ES-I3 (cell line): Measurements from ENCODE around the gene SV2B.
"Not testable (repeated sequence)": the region's sequence is repeated elsewhere in the genome, so short reads cannot be mapped to it uniquely, and the experiment has no call there.

Experiments
- H3K36me3 ChIP-seq: 2 replicates; pipeline ENCODE4 v1.6.1; 2013; ENCODE audit warnings: mild to moderate bottlenecking, low read length, control low read depth, moderate library complexity; ENCODE audit not compliant: insufficient read depth
- H3K4me1 ChIP-seq: 2 replicates; pipeline ENCODE4 v1.6.1; 2013; ENCODE audit warnings: mild to moderate bottlenecking, control low read depth, low read length; ENCODE audit not compliant: insufficient read depth
- H3K9ac ChIP-seq: 2 replicates; pipeline ENCODE4 v1.6.1; 2013; ENCODE audit warnings: low read depth, mild to moderate bottlenecking, low read length, moderate library complexity
- H3K9me3 ChIP-seq: 2 replicates; pipeline ENCODE4 v1.6.1; 2013; ENCODE audit warnings: mild to moderate bottlenecking, low read length, moderate library complexity; ENCODE audit not compliant: control insufficient read depth, insufficient read depth

The SV2B gene

DNA sequence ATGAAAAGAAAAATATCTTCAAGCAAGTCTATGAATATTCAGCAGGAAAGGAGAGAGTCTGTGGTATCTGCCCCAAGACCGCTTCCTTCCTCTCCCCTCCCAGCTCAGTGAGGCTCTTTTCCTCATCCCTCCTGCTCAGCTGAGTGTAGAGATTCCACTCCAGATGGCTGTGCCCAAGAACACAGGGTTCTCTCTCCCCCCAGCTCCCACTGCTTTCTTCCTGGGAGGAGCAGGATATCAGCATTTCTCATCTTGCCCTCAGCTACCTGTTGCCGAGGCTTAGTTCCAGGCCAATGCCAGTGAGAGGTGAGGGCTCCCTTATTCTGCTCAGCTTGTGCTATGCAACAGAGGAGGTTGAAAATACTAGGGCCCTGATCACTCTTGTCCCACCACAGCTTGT is 211.9 kb downstream of the SV2B start:
- Histone ChIP-seq H3K9ac (no peak overlapping the region), H3K36me3 (no peaks in the 10 kb centered on the region), H3K9me3 (no peaks in the 10 kb centered on the region), H3K4me1 (no peaks in the 10 kb centered on the region)

DNA sequence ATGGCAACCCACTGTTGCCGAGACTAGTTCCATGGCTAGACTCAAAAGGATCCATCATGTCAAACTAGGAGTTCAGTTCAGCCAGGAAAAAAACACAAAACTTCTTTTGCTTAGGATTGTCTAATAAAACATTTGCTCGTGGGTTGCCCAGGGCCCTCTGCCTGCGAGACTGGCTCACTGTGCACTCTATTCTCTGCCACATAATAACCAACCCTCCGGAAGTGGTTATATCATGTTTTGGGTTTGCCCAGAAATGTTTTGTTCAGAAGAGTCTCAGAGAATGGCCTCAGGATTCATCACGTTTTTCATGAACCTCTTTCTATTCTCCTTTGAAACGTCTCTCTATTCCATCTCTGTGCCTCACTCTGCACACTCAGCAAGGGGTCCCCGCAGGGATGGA is 216.1 kb downstream of the SV2B start:
- no peaks in the 10 kb centered on the region; the same call in 1 of the 2 replicates for H3K9me3 ChIP-seq
- no peak overlapping the region for H3K9ac ChIP-seq
- no peaks in the 10 kb centered on the region for H3K4me1 ChIP-seq
- no peaks in the 10 kb centered on the region for H3K36me3 ChIP-seq

DNA sequence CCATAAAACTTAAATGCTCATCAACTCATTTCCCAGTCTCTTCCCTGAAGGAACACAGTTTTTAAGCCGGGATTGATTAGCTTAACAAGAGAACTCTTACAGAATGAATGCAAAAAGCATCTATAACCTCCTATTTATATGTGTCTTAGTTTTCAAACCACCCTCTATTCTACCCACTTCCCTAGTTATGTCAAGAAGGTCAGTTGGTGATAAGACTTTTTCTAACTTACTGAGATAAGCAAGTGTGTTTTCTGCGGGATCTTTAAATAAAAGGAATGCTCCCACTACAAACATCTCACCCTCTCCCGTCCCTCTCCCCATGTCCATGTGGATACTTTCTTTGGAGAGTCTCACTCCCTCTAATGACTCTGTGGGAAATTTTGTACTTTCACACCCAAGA is 218.5 kb downstream of the SV2B start:
- Histone ChIP-seq H3K9me3 (no peaks in the 10 kb centered on the region; the same call in 1 of the 2 replicates), H3K36me3 (no peaks in the 10 kb centered on the region), H3K9ac (no peak overlapping the region), H3K4me1 (no peaks in the 10 kb centered on the region)

DNA sequence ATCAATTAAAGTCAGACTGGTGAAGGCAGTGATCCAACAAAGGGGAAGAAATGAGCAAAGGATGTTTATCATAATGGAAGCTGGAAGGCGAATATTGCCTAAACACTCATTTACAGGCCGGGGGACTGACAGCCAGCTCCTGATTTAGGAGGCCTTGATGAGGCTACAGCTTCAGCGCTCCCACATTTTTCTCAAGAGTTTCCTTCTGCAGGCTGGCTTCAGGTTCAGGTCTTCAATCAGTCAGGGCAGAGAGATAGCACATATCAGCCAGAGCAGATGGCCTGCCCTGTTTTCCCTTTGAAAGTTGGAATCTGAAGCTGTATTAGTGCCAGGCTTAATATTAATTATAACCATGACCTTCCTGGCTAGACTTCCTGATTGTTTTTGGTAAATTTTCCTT is 218.9 kb downstream of the SV2B start:
- no peaks in the 10 kb centered on the region for H3K36me3 ChIP-seq
- H3K9ac ChIP-seq: no peak overlapping the region
- H3K4me1 ChIP-seq: no peaks in the 10 kb centered on the region
- no peaks in the 10 kb centered on the region; the same call in 1 of the 2 replicates for H3K9me3 ChIP-seq

DNA sequence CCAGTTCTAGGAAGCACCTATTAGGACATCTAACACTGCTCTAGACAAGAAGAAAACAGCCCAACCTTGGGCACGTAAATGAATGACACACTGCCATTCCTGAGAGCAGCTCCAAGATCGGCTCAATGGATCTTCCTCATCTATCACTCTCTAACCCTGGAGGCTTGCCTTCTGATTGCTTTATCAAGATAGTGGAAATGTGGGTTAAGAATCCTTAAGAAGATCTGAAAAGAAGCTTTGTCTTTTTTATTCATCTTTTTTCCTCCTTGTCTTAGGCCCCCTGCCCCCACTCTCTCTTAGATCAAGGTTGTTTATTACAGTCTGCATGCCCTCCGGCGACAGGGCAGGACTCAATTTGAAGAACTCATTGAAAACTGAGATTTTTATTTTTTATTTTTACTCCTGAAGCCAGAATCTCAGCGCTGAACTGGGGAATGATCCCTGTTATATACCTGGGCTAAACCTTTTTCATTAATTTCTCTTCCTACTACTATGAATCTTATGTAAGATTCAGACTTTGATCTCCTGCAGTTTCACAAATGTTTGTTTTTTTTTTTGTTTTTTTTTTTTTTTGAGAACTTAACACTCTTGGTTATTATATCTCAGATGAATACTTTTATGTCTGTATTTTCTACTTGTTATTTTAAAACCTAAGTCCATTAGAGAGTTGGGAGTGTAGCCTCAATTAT is 219.5 kb downstream of the SV2B start:
- Histone ChIP-seq H3K9ac (no peak overlapping the region), H3K36me3 (no peaks in the 10 kb centered on the region), H3K9me3 (no peaks in the 10 kb centered on the region; the same call in 1 of the 2 replicates), H3K4me1 (no peaks in the 10 kb centered on the region)

GRCh38 chr15:91320101-91320500 is 220.0 kb downstream of the SV2B start:
- H3K4me1 ChIP-seq: no peaks in the 10 kb centered on the region
- H3K9me3 ChIP-seq: no peaks in the 10 kb centered on the region; the same call in 1 of the 2 replicates
- no peak overlapping the region for H3K9ac ChIP-seq
- H3K36me3 ChIP-seq: no peaks in the 10 kb centered on the region

DNA sequence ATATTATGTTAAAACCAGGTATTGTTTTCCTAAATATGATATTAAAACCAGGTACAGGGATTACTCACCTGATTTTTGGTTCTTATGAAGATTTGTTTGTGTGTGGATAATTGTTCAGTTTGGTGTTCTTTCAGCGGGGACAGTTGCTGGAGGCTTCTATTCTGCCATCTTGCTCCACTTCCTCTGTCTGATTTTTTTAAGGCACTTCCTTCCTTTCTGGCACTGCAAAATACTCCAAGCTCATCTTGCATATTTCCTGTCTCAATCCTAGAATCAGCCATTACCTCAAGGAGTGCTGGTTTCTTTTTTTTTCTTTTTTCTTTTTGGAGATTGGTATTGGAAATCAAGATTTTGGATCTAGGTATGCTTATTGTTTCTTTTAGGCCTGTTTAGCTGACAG is 229.9 kb downstream of the SV2B start:
- no peaks in the 10 kb centered on the region for H3K4me1 ChIP-seq
- no peaks in the 10 kb centered on the region for H3K9me3 ChIP-seq
- H3K9ac ChIP-seq: no peak overlapping the region
- H3K36me3 ChIP-seq: no peaks in the 10 kb centered on the region

- Histone ChIP-seq H3K36me3 (no peaks in the 10 kb centered on the region), H3K9me3 (no peaks in the 10 kb centered on the region), H3K4me1 (no peaks in the 10 kb centered on the region), H3K9ac (no peak overlapping the region)
Measured at GRCh38 chr15:91331581-91331980, 231.5 kb downstream of the SV2B start.

DNA sequence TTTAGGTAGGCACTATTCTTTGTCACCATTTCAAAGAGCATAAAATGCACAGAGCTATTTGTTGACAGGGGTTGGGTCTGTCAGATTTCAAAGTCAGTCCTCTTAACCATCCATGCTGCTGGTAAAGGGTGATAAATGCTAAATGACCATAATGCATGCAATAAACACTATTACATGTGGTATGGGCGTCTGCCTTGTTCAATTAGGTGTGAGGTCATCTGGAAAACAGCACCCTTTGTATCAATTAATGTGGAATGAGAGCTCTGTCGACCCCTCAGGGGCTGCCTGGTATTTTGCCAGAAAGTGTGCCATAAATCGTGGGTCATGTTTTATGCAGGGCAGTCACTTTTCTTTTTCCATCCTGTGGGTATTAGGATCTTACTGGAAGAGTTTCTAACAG is 235.6 kb downstream of the SV2B start:
- Histone ChIP-seq H3K9me3 (no peaks in the 10 kb centered on the region), H3K36me3 (no peaks in the 10 kb centered on the region), H3K9ac (no peak overlapping the region), H3K4me1 (no peaks in the 10 kb centered on the region)

- Histone ChIP-seq H3K9me3 (no peaks in the 10 kb centered on the region), H3K9ac (no peak overlapping the region), H3K4me1 (no peaks in the 10 kb centered on the region), H3K36me3 (no peaks in the 10 kb centered on the region)
Measured at GRCh38 chr15:91336687-91337086, 236.6 kb downstream of the SV2B start.

- Histone ChIP-seq H3K4me1 (no peaks in the 10 kb centered on the region), H3K9ac (no peak overlapping the region), H3K36me3 (no peaks in the 10 kb centered on the region), H3K9me3 (no peaks in the 10 kb centered on the region)
Measured at GRCh38 chr15:91338766-91339165, 238.7 kb downstream of the SV2B start.

DNA sequence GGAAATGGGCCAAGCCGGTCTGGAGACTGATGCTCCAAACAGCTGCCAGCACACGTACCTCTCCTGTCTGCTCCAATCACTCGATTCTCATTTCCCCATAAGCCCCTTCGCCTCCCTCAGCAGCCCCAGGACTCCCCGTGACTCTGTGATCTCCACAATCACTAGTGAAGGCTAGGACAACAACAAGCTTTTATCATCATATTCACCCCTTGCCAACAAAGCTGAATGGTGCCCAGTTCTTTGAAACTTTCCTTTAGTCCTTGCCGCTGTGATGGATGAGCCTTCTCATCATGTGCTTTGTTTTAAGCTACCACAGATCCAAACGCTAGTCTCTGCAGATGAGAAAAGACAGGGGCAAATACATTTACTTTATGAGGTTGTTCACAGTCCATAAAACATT is 242.0 kb downstream of the SV2B start:
- Histone ChIP-seq H3K9ac (no peak overlapping the region), H3K36me3 (no peaks in the 10 kb centered on the region), H3K4me1 (no peaks in the 10 kb centered on the region; the same call in 1 of the 2 replicates), H3K9me3 (no peaks in the 10 kb centered on the region)

DNA sequence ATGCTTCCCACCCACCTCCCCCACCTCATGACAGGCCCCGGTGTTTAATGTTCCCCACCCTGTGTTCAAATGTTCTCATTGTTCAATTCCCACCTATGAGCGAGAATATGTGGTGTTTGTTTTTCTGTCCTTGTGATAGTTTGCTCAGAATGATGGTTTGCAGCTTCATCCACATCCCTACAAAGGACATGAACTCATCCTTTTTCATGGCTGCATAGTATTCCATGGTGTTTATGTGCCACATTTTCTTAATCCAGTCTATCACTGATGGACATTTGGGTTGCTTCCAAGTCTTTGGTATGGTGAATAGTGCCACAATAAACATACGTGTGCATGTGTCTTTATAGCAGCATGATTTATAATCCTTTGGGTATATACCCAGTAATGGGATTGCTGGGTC is 244.9 kb downstream of the SV2B start:
- H3K9me3 ChIP-seq, H3K4me1 ChIP-seq, H3K9ac ChIP-seq, H3K36me3 ChIP-seq: not testable (repeated sequence)

DNA sequence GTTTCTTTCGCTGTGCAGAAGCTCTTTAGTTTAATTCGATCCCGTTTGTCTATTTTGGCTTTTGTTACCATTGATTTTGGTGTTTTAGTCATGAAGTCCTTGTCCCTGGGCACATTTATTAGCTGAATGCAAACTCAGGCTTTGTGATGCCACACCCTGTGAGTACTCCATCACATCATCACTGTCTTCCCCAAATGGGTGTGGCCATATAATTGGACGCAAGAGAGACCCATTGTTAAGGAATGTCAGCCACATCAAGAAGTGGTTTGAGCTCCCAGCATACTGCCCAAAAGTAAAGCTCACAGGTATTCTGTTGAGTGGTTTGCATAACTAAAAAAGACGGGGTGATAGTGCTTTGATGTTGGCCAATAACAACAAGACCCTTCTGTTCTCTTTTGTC is 245.7 kb downstream of the SV2B start:
- H3K9me3 ChIP-seq: no peaks in the 10 kb centered on the region
- H3K9ac ChIP-seq: no peak overlapping the region
- H3K36me3 ChIP-seq: no peaks in the 10 kb centered on the region
- H3K4me1 ChIP-seq: no peaks in the 10 kb centered on the region; the same call in 1 of the 2 replicates

- H3K9ac ChIP-seq: no peak overlapping the region
Measured at GRCh38 chr15:91346259-91346658, 246.2 kb downstream of the SV2B start.

More at GRCh38 chr15:91346259-91346658, 246.2 kb downstream of the SV2B start:
- H3K36me3 ChIP-seq: no peaks in the 10 kb centered on the region
- no peaks in the 10 kb centered on the region; the same call in 1 of the 2 replicates for H3K4me1 ChIP-seq
- H3K9me3 ChIP-seq: no peaks in the 10 kb centered on the region
